ENCODE data around the gene OR6C3.
"Not testable (repeated sequence)": the region's sequence is repeated elsewhere in the genome, so short reads cannot be mapped to it uniquely, and the experiment has no call there.

The OR6C3 gene

GRCh38 chr12:55330446-55330845 is at the start of gene OR6C3:
TSS of gene OR6C3 (plus strand) at chr12:55330746. CDS start at chr12:55331701, 955 bp downstream.
- no peak for ATAC-seq

GRCh38 chr12:55280991-55281390 is 49.6 kb upstream of the OR6C3 start:
- no peak for ATAC-seq

DNA sequence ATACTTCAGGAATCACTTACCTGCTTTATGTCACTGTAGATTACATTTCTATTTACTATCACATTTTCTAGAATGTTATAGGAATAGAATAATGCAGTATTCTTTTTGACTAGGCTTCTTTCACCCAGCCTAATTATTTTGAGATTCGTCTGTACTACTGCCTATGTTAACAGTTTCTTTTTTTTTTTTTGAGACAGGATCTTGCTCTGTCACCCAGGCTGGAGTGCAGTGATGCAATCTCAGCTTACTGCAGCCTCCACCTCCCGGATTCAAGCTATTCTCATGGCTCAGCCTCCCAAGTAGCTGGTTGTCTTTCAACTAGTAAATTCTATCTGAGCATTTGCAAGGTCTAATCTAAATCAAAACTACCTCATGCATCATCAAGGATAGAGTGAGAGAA is 40.5 kb upstream of the OR6C3 start:
- no peak for ATAC-seq

- ATAC-seq, result no peak
These were observed 34.1 kb upstream of the OR6C3 start, which contains the start of gene OR6C6 for GRCh38 chr12:55296469-55296868. TSS of gene OR6C6 (minus strand) at chr12:55296569. CDS start at chr12:55295232, 1,337 bp downstream.

GRCh38 chr12:55314043-55314442 is 16.5 kb upstream of the OR6C3 start, which contains the start of gene OR6C1:
TSS of gene OR6C1 (plus strand) at chr12:55314343. CDS start at chr12:55320600, 6,257 bp downstream.
- ATAC-seq, result no peak

DNA sequence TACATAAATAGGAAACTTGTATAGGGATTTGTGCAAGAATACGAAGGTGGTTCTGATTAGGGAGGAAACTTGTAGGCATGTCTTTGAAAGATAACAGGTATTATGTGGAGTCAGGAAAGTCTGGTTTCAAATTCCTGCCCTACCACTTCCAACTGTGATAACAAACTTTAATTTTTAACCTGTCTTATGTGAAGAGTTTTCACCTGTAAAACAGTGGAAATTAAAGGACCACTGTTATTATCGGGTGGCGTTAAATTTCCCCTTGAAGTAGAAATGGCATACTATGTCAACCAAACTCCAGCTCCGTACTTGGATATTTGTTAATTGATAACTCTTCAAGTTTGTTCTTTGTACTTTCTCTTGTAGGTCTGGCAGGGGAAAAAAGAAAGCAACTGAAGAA is 10.3 kb upstream of the OR6C3 start:
- no peak for ATAC-seq

- not testable (repeated sequence) for ATAC-seq
These were observed 4.7 kb upstream of the OR6C3 start for GRCh38 chr12:55325801-55326200.

DNA sequence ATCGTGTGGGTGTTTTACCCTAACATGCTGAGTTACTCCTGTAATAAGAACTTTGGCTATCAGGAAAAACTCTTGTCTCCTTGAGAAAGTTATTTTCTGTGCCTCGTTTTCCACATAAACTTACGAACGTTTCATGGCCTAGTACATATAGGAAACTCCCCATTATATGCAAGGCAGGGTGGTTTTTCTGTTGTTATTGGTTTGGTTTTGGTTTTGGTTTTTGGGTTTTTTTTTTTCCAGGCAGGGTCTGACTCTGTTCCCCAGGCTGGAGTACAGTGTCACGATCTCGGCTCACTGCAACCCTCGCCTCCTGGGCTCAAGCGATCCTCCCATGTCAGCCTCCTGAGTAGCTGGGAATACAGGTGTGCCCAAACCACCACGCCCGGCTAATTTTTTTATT is 5.5 kb downstream of the OR6C3 start:
- no peak for ATAC-seq

DNA sequence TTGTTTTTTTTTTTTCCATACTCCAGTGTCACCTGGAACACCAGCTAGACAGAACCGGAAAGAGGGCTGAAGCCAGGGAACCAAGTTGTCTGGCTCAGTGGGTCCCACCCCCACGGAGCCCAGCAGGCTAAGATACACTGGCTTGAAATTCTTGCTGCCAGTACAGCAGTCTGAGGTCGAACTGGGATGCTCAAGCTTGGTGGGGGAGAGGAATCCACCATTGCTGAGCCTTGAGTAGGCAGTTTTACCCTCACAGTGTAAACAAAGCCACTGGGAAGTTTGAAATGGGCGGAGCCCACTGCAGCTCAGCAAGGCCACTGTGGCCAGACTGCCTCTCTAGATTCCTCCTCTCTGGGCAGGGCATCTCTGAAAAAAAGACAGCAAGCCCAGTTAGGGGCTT is 24.8 kb downstream of the OR6C3 start:
- ATAC-seq, result not testable (repeated sequence)

- ATAC-seq, result no peak
These were observed 32.1 kb downstream of the OR6C3 start, which contains the start of gene OR6C75 for GRCh38 chr12:55362675-55363074. TSS of gene OR6C75 (plus strand) at chr12:55362975. CDS start at chr12:55365111, 2,136 bp downstream.

DNA sequence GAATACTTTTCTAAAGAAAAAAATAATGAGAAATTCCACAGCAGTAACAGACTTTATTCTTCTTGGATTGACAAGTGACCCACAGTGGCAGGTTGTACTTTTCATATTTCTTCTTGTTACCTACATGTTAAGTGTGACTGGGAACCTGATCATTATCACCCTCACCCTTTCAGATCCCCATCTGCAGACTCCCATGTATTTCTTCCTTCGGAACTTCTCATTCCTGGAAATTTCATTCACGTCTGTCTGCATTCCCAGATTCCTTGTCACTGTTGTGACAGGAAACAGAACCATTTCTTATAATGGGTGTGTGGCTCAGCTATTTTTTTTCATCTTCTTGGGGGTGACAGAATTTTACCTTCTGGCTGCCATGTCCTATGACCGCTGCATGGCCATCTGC is 34.5 kb downstream of the OR6C3 start:
- no peak for ATAC-seq

DNA sequence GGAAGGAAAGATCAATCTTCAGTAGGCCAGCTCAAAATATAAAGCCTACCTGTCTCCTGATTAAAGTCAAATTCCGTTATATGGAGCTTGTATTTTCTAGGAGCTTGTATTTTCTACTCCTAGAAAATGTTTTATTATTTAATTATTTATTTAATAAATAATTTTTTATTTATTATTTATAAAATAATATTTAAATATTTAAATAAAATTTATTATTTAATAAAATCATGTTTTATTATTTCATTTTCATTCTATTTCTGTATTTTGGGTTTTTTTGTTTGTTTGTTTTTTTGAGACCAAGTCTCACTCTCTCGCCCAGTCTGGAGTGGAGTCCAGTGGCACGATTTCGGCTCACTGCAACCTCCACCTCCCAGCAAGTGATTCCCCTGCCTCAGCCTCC is 42.0 kb downstream of the OR6C3 start:
- no peak for ATAC-seq
